ENCODE measurements around the gene ZC2HC1C. TPM values are rescaled to one million over a fixed set of nuclear protein-coding genes. Genes with fewer than 3 reads are reported as not detected.

The ZC2HC1C gene
- total and polyA plus RNA-seq, 2 of the 13 experiments (the other 11 are each of a cell fraction or from before 2014, with no cell fraction given): 3.3 to 3.5 TPM

DNA sequence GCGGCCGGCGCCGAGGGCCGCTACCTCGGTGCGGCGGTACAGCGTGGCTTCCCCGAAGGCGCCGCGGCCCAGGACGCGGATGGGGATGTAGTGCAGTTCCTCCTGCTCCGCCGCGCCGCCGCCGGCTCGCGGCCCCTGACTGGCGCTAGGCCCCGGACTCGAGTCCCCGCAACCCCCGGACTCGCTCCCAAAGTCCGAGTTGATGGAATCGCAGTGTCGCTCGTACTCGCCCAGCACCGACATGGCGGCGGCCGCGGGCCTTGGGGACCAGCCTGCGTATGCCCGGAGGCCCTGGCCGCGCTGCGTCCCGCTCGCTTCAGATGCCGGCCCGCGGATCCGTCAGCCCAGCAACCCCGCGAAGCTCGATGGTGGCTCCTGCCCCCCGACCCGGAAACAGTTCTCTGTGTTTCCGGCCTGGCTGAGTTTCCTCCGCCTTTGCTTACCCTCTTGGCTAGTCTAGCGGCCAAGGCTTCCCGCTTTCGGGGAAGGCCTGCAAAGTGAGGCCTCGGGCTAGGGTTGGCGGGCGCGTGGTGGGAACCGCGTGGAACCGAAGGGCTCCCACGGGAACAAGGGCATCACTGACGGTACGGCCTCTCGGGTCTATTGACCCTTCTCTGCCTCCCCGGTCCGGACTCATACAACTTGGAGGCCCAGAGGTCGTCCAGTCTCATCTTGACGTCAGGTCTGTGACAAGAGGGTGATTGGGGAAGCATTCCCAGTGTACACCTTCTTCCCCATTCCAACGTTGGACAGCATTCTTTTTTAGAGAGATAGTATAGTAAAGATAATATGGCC is 57.4 kb downstream of the ZC2HC1C start, which contains the start of gene NEK9 (continued):
- TF ChIP-seq, protein P1, sequence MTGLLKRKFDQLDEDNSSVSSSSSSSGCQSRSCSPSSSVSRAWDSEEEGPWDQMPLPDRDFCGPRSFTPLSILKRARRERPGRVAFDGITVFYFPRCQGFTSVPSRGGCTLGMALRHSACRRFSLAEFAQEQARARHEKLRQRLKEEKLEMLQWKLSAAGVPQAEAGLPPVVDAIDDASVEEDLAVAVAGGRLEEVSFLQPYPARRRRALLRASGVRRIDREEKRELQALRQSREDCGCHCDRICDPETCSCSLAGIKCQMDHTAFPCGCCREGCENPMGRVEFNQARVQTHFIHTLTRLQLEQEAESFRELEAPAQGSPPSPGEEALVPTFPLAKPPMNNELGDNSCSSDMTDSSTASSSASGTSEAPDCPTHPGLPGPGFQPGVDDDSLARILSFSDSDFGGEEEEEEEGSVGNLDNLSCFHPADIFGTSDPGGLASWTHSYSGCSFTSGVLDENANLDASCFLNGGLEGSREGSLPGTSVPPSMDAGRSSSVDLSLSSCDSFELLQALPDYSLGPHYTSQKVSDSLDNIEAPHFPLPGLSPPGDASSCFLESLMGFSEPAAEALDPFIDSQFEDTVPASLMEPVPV (CRISPR knock-in tag; IDR thresholded peaks at IDR 0.05): no peak; the same call in 1 of the 2 replicates
- TF ChIP-seq TGIF2 (CRISPR knock-in tag; IDR thresholded peaks at IDR 0.05) (peak; percentile 92), ZNF136 (CRISPR knock-in tag; IDR thresholded peaks at IDR 0.05; ENCODE audit: low read depth) (no peak; the same call in 1 of the 2 replicates), NFKB2 (CRISPR knock-in tag; IDR thresholded peaks at IDR 0.05; ENCODE audit: borderline replicate concordance) (peak; percentile 94; the same call in 1 of the 2 replicates), RFXANK (CRISPR knock-in tag; IDR thresholded peaks at IDR 0.05) (peak; percentile 88), ZNF224 (CRISPR knock-in tag; IDR thresholded peaks at IDR 0.05) (no peak), ZFP1 (CRISPR knock-in tag; IDR thresholded peaks at IDR 0.05) (0 out of 2 replicates have a peak, but pooled peaks have one; percentile 31), KAT7 (CRISPR knock-in tag; IDR thresholded peaks at IDR 0.05; ENCODE audit: borderline replicate concordance) (peak; percentile 80), DNMT1 (CRISPR knock-in tag; IDR thresholded peaks at IDR 0.05) (no peak), MAZ (IDR thresholded peaks at IDR 0.05; ENCODE audit: borderline replicate concordance, low read depth, low read length) (no peak; the same call in 1 of the 2 replicates), MAZ (CRISPR knock-in tag; IDR thresholded peaks at IDR 0.05; ENCODE audit: low read depth) (peak; percentile 88), PBX2 (CRISPR knock-in tag; IDR thresholded peaks at IDR 0.05) (no peak), ZNF160 (CRISPR knock-in tag; IDR thresholded peaks at IDR 0.05) (0 out of 2 replicates have a peak, but pooled peaks have one; percentile 38), NR1H2 (CRISPR knock-in tag; IDR thresholded peaks at IDR 0.05; ENCODE audit: borderline replicate concordance, low read depth) (peak; percentile 53; the same call in 1 of the 2 replicates), EP300 (IDR thresholded peaks at IDR 0.05; ENCODE audit: low read depth in 2 of 2, low read length in 2 of 2) (no peak), EP300 (CRISPR knock-in tag; IDR thresholded peaks at IDR 0.05; ENCODE audit: borderline replicate concordance) (no peak; the same call in none of the 2 replicates), ZNF350 (CRISPR knock-in tag; IDR thresholded peaks at IDR 0.05; ENCODE audit: borderline replicate concordance, low read depth) (peak; percentile 61; the same call in 1 of the 2 replicates), ZNF790 (CRISPR knock-in tag; IDR thresholded peaks at IDR 0.05; ENCODE audit: borderline replicate concordance) (0 out of 2 replicates have a peak, but pooled peaks have one; percentile 69), ZNF788 (CRISPR knock-in tag; IDR thresholded peaks at IDR 0.05; ENCODE audit: borderline replicate concordance) (peak; percentile 96)
- TF ChIP-seq, protein P2, sequence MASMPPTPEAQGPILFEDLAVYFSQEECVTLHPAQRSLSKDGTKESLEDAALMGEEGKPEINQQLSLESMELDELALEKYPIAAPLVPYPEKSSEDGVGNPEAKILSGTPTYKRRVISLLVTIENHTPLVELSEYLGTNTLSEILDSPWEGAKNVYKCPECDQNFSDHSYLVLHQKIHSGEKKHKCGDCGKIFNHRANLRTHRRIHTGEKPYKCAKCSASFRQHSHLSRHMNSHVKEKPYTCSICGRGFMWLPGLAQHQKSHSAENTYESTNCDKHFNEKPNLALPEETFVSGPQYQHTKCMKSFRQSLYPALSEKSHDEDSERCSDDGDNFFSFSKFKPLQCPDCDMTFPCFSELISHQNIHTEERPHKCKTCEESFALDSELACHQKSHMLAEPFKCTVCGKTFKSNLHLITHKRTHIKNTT (CRISPR knock-in tag; IDR thresholded peaks at IDR 0.05): no peak
- TF ChIP-seq, protein P3, sequence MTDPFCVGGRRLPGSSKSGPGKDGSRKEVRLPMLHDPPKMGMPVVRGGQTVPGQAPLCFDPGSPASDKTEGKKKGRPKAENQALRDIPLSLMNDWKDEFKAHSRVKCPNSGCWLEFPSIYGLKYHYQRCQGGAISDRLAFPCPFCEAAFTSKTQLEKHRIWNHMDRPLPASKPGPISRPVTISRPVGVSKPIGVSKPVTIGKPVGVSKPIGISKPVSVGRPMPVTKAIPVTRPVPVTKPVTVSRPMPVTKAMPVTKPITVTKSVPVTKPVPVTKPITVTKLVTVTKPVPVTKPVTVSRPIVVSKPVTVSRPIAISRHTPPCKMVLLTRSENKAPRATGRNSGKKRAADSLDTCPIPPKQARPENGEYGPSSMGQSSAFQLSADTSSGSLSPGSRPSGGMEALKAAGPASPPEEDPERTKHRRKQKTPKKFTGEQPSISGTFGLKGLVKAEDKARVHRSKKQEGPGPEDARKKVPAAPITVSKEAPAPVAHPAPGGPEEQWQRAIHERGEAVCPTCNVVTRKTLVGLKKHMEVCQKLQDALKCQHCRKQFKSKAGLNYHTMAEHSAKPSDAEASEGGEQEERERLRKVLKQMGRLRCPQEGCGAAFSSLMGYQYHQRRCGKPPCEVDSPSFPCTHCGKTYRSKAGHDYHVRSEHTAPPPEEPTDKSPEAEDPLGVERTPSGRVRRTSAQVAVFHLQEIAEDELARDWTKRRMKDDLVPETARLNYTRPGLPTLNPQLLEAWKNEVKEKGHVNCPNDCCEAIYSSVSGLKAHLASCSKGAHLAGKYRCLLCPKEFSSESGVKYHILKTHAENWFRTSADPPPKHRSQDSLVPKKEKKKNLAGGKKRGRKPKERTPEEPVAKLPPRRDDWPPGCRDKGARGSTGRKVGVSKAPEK (CRISPR knock-in tag; IDR thresholded peaks at IDR 0.05; ENCODE audit: borderline replicate concordance): no peak; the same call in 1 of the 2 replicates
